ENCODE data around the gene UBE2A. TPM values are rescaled to one million over a fixed set of nuclear protein-coding genes. Genes with fewer than 3 reads are reported as not detected.

Gene UBE2A
- total and polyA plus RNA-seq, 10 of the 15 experiments (the other 5 are each of a cell fraction or from before 2014, with no cell fraction given): 20.8 to 121 (median 48.4) TPM

- TF ChIP-seq ZNF687 (IDR thresholded peaks at IDR 0.05) (no peak), RBBP5 (conservative IDR thresholded peaks at IDR 0.05) (no peak), SP1 (IDR thresholded peaks at IDR 0.05; ENCODE audit: low read depth, low read length) (no peak), NFYA (IDR thresholded peaks at IDR 0.05; ENCODE audit: borderline replicate concordance, low read depth, low read length) (no peak), RCOR1 (conservative IDR thresholded peaks at IDR 0.05; ENCODE audit: low read depth, low read length) (0 out of 2 replicates have a peak, but pooled peaks have one; percentile 60), ZNF24 (IDR thresholded peaks at IDR 0.05) (no peak), CTCF (IDR thresholded peaks at IDR 0.05 in 2 of 3, conservative IDR thresholded peaks at IDR 0.05 in 1 of 3; ENCODE audit: control insufficient read depth in 2 of 3, extremely low read depth in 1 of 3, insufficient read depth in 1 of 3, low read depth in 3 of 3, low read length in 3 of 3) (no peak), ZBTB11 (CRISPR knock-in tag; IDR thresholded peaks at IDR 0.05) (no peak), CHD2 (IDR thresholded peaks at IDR 0.05; ENCODE audit: borderline replicate concordance, low read depth, low read length) (peak; percentile 32; the same call in 1 of the 2 replicates), NFIC (IDR thresholded peaks at IDR 0.05; ENCODE audit: low read depth, low read length) (no peak; the same call in 1 of the 2 replicates), MEF2A (IDR thresholded peaks at IDR 0.05; ENCODE audit: insufficient read depth, low read depth, low read length) (0 out of 2 replicates have a peak, but pooled peaks have one; percentile 27), FOS (IDR thresholded peaks at IDR 0.05; ENCODE audit: borderline replicate concordance, extremely low read depth, insufficient read length) (no peak), IKZF2 (IDR thresholded peaks at IDR 0.05) (peak; percentile 47 to 63), CEBPB (IDR thresholded peaks at IDR 0.05; ENCODE audit: borderline replicate concordance in 1 of 2, low read depth in 2 of 2, low read length in 2 of 2) (no peak), MYB (IDR thresholded peaks at IDR 0.05; ENCODE audit: borderline replicate concordance, low read depth, low read length) (no peak), BACH1 (IDR thresholded peaks at IDR 0.05; ENCODE audit: borderline replicate concordance) (no peak)
- TF ChIP-seq, protein P1, sequence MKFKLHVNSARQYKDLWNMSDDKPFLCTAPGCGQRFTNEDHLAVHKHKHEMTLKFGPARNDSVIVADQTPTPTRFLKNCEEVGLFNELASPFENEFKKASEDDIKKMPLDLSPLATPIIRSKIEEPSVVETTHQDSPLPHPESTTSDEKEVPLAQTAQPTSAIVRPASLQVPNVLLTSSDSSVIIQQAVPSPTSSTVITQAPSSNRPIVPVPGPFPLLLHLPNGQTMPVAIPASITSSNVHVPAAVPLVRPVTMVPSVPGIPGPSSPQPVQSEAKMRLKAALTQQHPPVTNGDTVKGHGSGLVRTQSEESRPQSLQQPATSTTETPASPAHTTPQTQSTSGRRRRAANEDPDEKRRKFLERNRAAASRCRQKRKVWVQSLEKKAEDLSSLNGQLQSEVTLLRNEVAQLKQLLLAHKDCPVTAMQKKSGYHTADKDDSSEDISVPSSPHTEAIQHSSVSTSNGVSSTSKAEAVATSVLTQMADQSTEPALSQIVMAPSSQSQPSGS (IDR thresholded peaks at IDR 0.05; ENCODE audit: low read length): 0 out of 2 replicates have a peak, but pooled peaks have one; percentile 12
- TF ChIP-seq, protein P2, sequence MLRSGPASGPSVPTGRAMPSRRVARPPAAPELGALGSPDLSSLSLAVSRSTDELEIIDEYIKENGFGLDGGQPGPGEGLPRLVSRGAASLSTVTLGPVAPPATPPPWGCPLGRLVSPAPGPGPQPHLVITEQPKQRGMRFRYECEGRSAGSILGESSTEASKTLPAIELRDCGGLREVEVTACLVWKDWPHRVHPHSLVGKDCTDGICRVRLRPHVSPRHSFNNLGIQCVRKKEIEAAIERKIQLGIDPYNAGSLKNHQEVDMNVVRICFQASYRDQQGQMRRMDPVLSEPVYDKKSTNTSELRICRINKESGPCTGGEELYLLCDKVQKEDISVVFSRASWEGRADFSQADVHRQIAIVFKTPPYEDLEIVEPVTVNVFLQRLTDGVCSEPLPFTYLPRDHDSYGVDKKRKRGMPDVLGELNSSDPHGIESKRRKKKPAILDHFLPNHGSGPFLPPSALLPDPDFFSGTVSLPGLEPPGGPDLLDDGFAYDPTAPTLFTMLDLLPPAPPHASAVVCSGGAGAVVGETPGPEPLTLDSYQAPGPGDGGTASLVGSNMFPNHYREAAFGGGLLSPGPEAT (IDR thresholded peaks at IDR 0.05; ENCODE audit: low read depth): 0 out of 2 replicates have a peak, but pooled peaks have one; percentile 27
Measured at GRCh38 chrX:119618439-119618838, 44.1 kb downstream of the UBE2A start (continued).

Measured in GM12878 (cell line).